Mucosa of descending colon (tissue), 3 donors: Measurements from ENCODE around the gene TXNDC15. TPM values are rescaled to one million over a fixed set of nuclear protein-coding genes. Genes with fewer than 3 reads are reported as not detected.

Experiments used
- ATAC-seq: fragments of 200-7000 bp; cut with Tn5 transposase; one replicate; pipeline ENCODE4 v1.9.1; 2020; ENCODE audit warnings: mild to moderate bottlenecking, moderate library complexity
- DNase-seq, 3 donors: peaks; one replicate each; pipeline ENCODE4 v3.0.0-alpha.2; 2020
- H3K36me3 ChIP-seq: fragments of 200-600 bp; one replicate; pipeline ENCODE4 v1.8.0; 2021; ENCODE audit warnings: low read depth, mild to moderate bottlenecking
- H3K4me1 ChIP-seq: fragments of 200-600 bp; one replicate; pipeline ENCODE4 v1.8.0; 2021; ENCODE audit warnings: low read depth, mild to moderate bottlenecking
- H3K4me3 ChIP-seq: fragments of 200-600 bp; one replicate; pipeline ENCODE4 v1.8.0; 2021; ENCODE audit warnings: mild to moderate bottlenecking
- H3K9me3 ChIP-seq: fragments of 200-600 bp; one replicate; pipeline ENCODE4 v1.8.0; 2021; ENCODE audit warnings: mild to moderate bottlenecking
- intact Hi-C, 2 donors: fragments of 100-400 bp; cut with DNase I in 1 of 2; cut with micrococcal nuclease in 1 of 2; formaldehyde crosslinking; loops; one replicate each; pipeline versions ENCODE4 v1.11.0 to v1.11.1; 2022; cut with DNase I, micrococcal nuclease
- total RNA-seq, 3 donors: library from RNA; stranded (reverse); fragmentation: NEBNext Ultra II Directional in 2 of 3; extraction: Animal tissue kit (Norgen Biotek cat#: 25700) in 2 of 3; gene quantifications; one replicate each; pipeline versions ENCODE4 v1.2.1 to v1.2.4, GENCODE V29; 2021 to 2023
- TF ChIP-seq, protein P1 (sequence below): fragments of 200-600 bp; IDR thresholded peaks from one replicate; pipeline ENCODE4 v1.8.0; 2022; ENCODE audit warnings: antibody characterized with exemption, mild to moderate bottlenecking
- donor health status: DM: no; HTN: no; CAD: no; lungs with moderate emphysema.
- donor health status: DM: no; HTN: no; CAD: no.
- donor health status: DM: no; HTN: yes; CAD: no.

Gene TXNDC15
- total RNA-seq, 3 donors from 2014 or later: 20.7 to 45.4 (median 32.8) TPM

- Histone ChIP-seq H3K36me3 (no peaks in the 10 kb centered on the region), H3K4me1 (no peaks in the 10 kb centered on the region), H3K9me3 (no peaks in the 10 kb centered on the region), H3K4me3 (no peak overlapping the region)
- DNase-seq (no peak), ATAC-seq (no peak)
- intact Hi-C loops: no loop called here
- TF ChIP-seq, protein P1, sequence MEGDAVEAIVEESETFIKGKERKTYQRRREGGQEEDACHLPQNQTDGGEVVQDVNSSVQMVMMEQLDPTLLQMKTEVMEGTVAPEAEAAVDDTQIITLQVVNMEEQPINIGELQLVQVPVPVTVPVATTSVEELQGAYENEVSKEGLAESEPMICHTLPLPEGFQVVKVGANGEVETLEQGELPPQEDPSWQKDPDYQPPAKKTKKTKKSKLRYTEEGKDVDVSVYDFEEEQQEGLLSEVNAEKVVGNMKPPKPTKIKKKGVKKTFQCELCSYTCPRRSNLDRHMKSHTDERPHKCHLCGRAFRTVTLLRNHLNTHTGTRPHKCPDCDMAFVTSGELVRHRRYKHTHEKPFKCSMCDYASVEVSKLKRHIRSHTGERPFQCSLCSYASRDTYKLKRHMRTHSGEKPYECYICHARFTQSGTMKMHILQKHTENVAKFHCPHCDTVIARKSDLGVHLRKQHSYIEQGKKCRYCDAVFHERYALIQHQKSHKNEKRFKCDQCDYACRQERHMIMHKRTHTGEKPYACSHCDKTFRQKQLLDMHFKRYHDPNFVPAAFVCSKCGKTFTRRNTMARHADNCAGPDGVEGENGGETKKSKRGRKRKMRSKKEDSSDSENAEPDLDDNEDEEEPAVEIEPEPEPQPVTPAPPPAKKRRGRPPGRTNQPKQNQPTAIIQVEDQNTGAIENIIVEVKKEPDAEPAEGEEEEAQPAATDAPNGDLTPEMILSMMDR: no peak
Measured at GRCh38 chr5:134887593-134888159, 13.5 kb downstream of the TXNDC15 start.

GRCh38 chr5:134889335-134889734 lies 15.2 kb downstream of the TXNDC15 start:
- Histone ChIP-seq H3K4me1 (no peaks in the 10 kb centered on the region), H3K9me3 (no peaks in the 10 kb centered on the region), H3K4me3 (no peak overlapping the region), H3K36me3 (no peaks in the 10 kb centered on the region)
- intact Hi-C loops: no loop called here
- ATAC-seq (no peak), DNase-seq (no peak)
- TF ChIP-seq, protein P1: no peak

- TF ChIP-seq, protein P1: no peak
- DNase-seq: no peak
- H3K36me3 ChIP-seq: no peaks in the 10 kb centered on the region
Measured at GRCh38 chr5:134891473-134891872, 17.3 kb downstream of the TXNDC15 start.

DNA sequence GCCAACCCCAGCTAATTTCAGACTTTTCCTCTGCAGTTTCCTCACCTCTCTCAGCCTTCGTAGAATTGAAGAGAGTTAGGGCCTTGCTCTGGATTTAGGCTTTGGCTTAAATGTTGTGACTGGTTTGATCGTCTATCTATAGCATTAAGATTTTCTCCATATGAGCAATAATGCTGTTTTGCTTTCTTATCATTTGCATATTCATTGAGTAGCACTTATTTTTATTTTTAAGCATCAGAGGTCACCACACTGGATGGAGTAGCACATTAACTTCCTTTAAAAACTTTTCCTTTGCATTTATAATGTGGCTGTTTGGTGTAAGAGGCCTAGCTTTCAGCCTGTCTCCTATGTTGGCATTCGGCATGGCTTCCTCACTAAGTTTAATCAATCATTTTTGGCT lies 18.1 kb downstream of the TXNDC15 start:
- H3K4me3 ChIP-seq: no peak overlapping the region
- no peaks in the 10 kb centered on the region for H3K4me1 ChIP-seq
- no peaks in the 10 kb centered on the region for H3K36me3 ChIP-seq
- intact Hi-C loops: no loop called here
- TF ChIP-seq, protein P1: no peak
- no peak for ATAC-seq
- no peak for DNase-seq
- no peaks in the 10 kb centered on the region for H3K9me3 ChIP-seq

More at GRCh38 chr5:134891473-134891872, 17.3 kb downstream of the TXNDC15 start:
- Histone ChIP-seq H3K4me1 (no peaks in the 10 kb centered on the region), H3K9me3 (no peaks in the 10 kb centered on the region), H3K4me3 (no peak overlapping the region)
- ATAC-seq: no peak
- intact Hi-C loops: no loop called here

DNA sequence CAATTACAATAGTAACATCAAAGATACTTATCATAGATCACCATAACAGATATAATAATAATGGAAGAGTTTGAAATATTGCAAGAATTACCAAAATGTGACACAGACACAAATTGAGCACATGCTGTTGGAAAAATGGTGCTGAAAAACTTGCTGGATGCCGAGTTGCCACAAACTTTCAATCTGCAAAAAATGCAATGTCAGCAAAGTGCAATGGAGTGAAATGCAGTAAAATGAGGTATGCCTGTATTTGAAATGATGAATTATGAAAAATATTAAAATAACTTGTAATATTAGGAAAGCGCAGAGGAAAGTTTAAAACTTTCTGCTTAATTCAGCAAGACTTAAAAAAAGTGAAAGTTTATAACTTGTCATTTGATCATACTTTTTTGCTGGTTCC lies 18.8 kb downstream of the TXNDC15 start:
- no peaks in the 10 kb centered on the region for H3K9me3 ChIP-seq
- intact Hi-C loops: no loop called here
- TF ChIP-seq, protein P1: no peak
- DNase-seq (no peak), ATAC-seq (no peak)
- H3K36me3 ChIP-seq: no peaks in the 10 kb centered on the region
- H3K4me3 ChIP-seq: no peak overlapping the region
- H3K4me1 ChIP-seq: no peaks in the 10 kb centered on the region
